T-helper 17 cell (primary cell): ENCODE data around the gene TYSND1. TPM values are rescaled to one million over a fixed set of nuclear protein-coding genes. Genes with fewer than 3 reads are reported as not detected.
A peak's percentile ranks its signal among the peaks of the same experiment; 100 is the strongest.

Experiments
- ATAC-seq: fragments of 150-1000 bp; cut with Tn5 transposase; 2 replicates; pipeline ENCODE4 v1.10.0; 2021; ENCODE audit warnings: mild to moderate bottlenecking, moderate library complexity
- DNase-seq, 3 donors: peaks; one replicate each; pipeline versions ENCODE4 v3.0.0 to v3.0.0-alpha.2; 2020 to 2021
- H3K9me3 ChIP-seq: one replicate; pipeline ENCODE4 v1.7.0; 2013; ENCODE audit warnings: low read length, mild to moderate bottlenecking; ENCODE audit not compliant: control insufficient read depth, poor library complexity, severe bottlenecking
- H3K27ac Mint-ChIP-seq: one replicate; pipeline ENCODE4 v1.8.0; 2022; ENCODE audit warnings: mild to moderate bottlenecking, moderate library complexity, mixed read lengths
- H3K27me3 Mint-ChIP-seq: one replicate; pipeline ENCODE4 v1.8.0; 2022; ENCODE audit warnings: mixed read lengths
- H3K36me3 Mint-ChIP-seq: one replicate; pipeline ENCODE4 v1.8.0; 2022; ENCODE audit warnings: low read depth, mixed read lengths
- H3K4me1 Mint-ChIP-seq: one replicate; pipeline ENCODE4 v1.8.0; 2022; ENCODE audit warnings: mild to moderate bottlenecking, mixed read lengths
- H3K4me3 Mint-ChIP-seq: one replicate; pipeline ENCODE4 v1.8.0; 2022; ENCODE audit warnings: mild to moderate bottlenecking, moderate library complexity, mixed read lengths
- total RNA-seq, 4 donors: library from RNA in 2 of 4; stranded (reverse) in 2 of 4; gene quantifications; one replicate each; pipeline ENCODE4 v1.2.3 and lab custom pipeline; 2022 to 2026

Gene TYSND1
- total RNA-seq, 2 donors from 2014 or later, result 14.2 to 14.9 TPM

GRCh38 chr10:70121281-70121949 is 25.1 kb downstream of the TYSND1 start:
- H3K4me1 Mint-ChIP-seq, result no peaks in the 10 kb centered on the region
- peak overlapping the region; percentile 85 for H3K27ac Mint-ChIP-seq
- ATAC-seq (no peak), DNase-seq (no peak)
- H3K27me3 Mint-ChIP-seq, result no peaks in the 10 kb centered on the region
- H3K4me3 Mint-ChIP-seq, result no peak overlapping the region
- no peaks in the 10 kb centered on the region for H3K36me3 Mint-ChIP-seq
- H3K9me3 ChIP-seq, result no peaks in the 10 kb centered on the region

GRCh38 chr10:70120417-70120816 is 26.1 kb downstream of the TYSND1 start:
- no peaks in the 10 kb centered on the region for H3K9me3 ChIP-seq
- Mint-ChIP-seq H3K4me1 (peaks cover 6% of the 10 kb centered on the region), H3K27me3 (no peaks in the 10 kb centered on the region), H3K36me3 (no peaks in the 10 kb centered on the region), H3K27ac (peak overlapping the region; percentile 85), H3K4me3 (no peak overlapping the region)
- DNase-seq (no peak), ATAC-seq (no peak)

- no peak overlapping the region for H3K4me3 Mint-ChIP-seq
- peaks cover 6% of the 10 kb centered on the region for H3K4me1 Mint-ChIP-seq
- DNase-seq, result no peak
Observed at GRCh38 chr10:70119623-70120022, 26.9 kb downstream of the TYSND1 start.

GRCh38 chr10:70119197-70119596 is 27.3 kb downstream of the TYSND1 start:
- DNase-seq (no peak), ATAC-seq (no peak)
- Mint-ChIP-seq H3K27me3 (no peaks in the 10 kb centered on the region), H3K4me1 (peaks cover 6% of the 10 kb centered on the region), H3K36me3 (no peaks in the 10 kb centered on the region), H3K4me3 (no peak overlapping the region), H3K27ac (no peak overlapping the region)
- no peaks in the 10 kb centered on the region for H3K9me3 ChIP-seq

More at GRCh38 chr10:70119623-70120022, 26.9 kb downstream of the TYSND1 start:
- Mint-ChIP-seq H3K36me3 (no peaks in the 10 kb centered on the region), H3K27me3 (no peaks in the 10 kb centered on the region), H3K27ac (no peak overlapping the region)
- ATAC-seq, result no peak
- no peaks in the 10 kb centered on the region for H3K9me3 ChIP-seq

GRCh38 chr10:70118196-70118595 is 28.3 kb downstream of the TYSND1 start:
- DNase-seq (no peak), ATAC-seq (no peak)
- Mint-ChIP-seq H3K36me3 (no peaks in the 10 kb centered on the region), H3K27me3 (no peaks in the 10 kb centered on the region), H3K4me1 (peaks cover 6% of the 10 kb centered on the region), H3K27ac (no peak overlapping the region), H3K4me3 (no peak overlapping the region)
- H3K9me3 ChIP-seq, result no peaks in the 10 kb centered on the region

- no peak for DNase-seq
- Mint-ChIP-seq H3K4me3 (no peak overlapping the region), H3K27ac (no peak overlapping the region)
Observed at GRCh38 chr10:70117646-70118045, 28.9 kb downstream of the TYSND1 start.

GRCh38 chr10:70115948-70116682 is 30.4 kb downstream of the TYSND1 start:
- H3K9me3 ChIP-seq, result no peaks in the 10 kb centered on the region
- Mint-ChIP-seq H3K27me3 (no peaks in the 10 kb centered on the region), H3K4me1 (peaks cover 7% of the 10 kb centered on the region), H3K4me3 (no peak overlapping the region), H3K27ac (no peak overlapping the region), H3K36me3 (no peaks in the 10 kb centered on the region)
- peak; percentile 77 for ATAC-seq
- DNase-seq, result peak in 2 of 3 donors; percentile 32 to 50

More at GRCh38 chr10:70117646-70118045, 28.9 kb downstream of the TYSND1 start:
- H3K4me1 Mint-ChIP-seq, result peaks cover 7% of the 10 kb centered on the region
- no peaks in the 10 kb centered on the region for H3K9me3 ChIP-seq
- ATAC-seq, result no peak
- H3K36me3 Mint-ChIP-seq, result no peaks in the 10 kb centered on the region
- no peaks in the 10 kb centered on the region for H3K27me3 Mint-ChIP-seq

GRCh38 chr10:70114902-70115301 is 31.6 kb downstream of the TYSND1 start:
- Mint-ChIP-seq H3K36me3 (no peaks in the 10 kb centered on the region), H3K4me3 (peak overlapping the region; percentile 45), H3K27me3 (no peaks in the 10 kb centered on the region), H3K4me1 (peaks cover 7% of the 10 kb centered on the region), H3K27ac (no peak overlapping the region)
- ATAC-seq (no peak), DNase-seq (no peak)
- no peaks in the 10 kb centered on the region for H3K9me3 ChIP-seq

- Mint-ChIP-seq H3K4me1 (peaks cover 9% of the 10 kb centered on the region), H3K27me3 (no peaks in the 10 kb centered on the region), H3K27ac (no peak overlapping the region), H3K36me3 (no peaks in the 10 kb centered on the region), H3K4me3 (no peak overlapping the region)
- H3K9me3 ChIP-seq, result no peaks in the 10 kb centered on the region
- DNase-seq, result no peak
- no peak for ATAC-seq
Observed at GRCh38 chr10:70112071-70112470, 34.4 kb downstream of the TYSND1 start.

- ATAC-seq (no peak), DNase-seq (no peak)
- no peaks in the 10 kb centered on the region for H3K27me3 Mint-ChIP-seq
- no peaks in the 10 kb centered on the region for H3K36me3 Mint-ChIP-seq
- peaks cover 9% of the 10 kb centered on the region for H3K4me1 Mint-ChIP-seq
- no peak overlapping the region for H3K4me3 Mint-ChIP-seq
- H3K27ac Mint-ChIP-seq, result peak overlapping the region; percentile 60
- H3K9me3 ChIP-seq, result no peaks in the 10 kb centered on the region
Observed at GRCh38 chr10:70111496-70111895, 35.0 kb downstream of the TYSND1 start.

GRCh38 chr10:70109064-70109729 is 37.3 kb downstream of the TYSND1 start:
- no peaks in the 10 kb centered on the region for H3K36me3 Mint-ChIP-seq
- H3K27me3 Mint-ChIP-seq, result no peaks in the 10 kb centered on the region
- H3K27ac Mint-ChIP-seq, result no peak overlapping the region
- ATAC-seq (no peak), DNase-seq (no peak)
- no peaks in the 10 kb centered on the region for H3K9me3 ChIP-seq
- H3K4me3 Mint-ChIP-seq, result no peak overlapping the region
- peaks cover 6% of the 10 kb centered on the region for H3K4me1 Mint-ChIP-seq

- DNase-seq (no peak), ATAC-seq (peak; percentile 46)
- Mint-ChIP-seq H3K27ac (peak overlapping the region; percentile 66), H3K27me3 (no peaks in the 10 kb centered on the region), H3K4me3 (no peak overlapping the region), H3K4me1 (peaks cover 6% of the 10 kb centered on the region), H3K36me3 (no peaks in the 10 kb centered on the region)
- H3K9me3 ChIP-seq, result no peaks in the 10 kb centered on the region
Observed at GRCh38 chr10:70106958-70107791, 39.3 kb downstream of the TYSND1 start.

GRCh38 chr10:70101668-70102067 is 44.8 kb downstream of the TYSND1 start:
- Mint-ChIP-seq H3K27ac (no peak overlapping the region), H3K36me3 (peaks cover 14% of the 10 kb centered on the region), H3K4me3 (no peak overlapping the region), H3K4me1 (peaks cover 13% of the 10 kb centered on the region), H3K27me3 (no peaks in the 10 kb centered on the region)
- no peak for DNase-seq
- no peaks in the 10 kb centered on the region for H3K9me3 ChIP-seq
- ATAC-seq, result no peak
